SK-N-SH (cell line): Measurements from ENCODE around the gene HOXA6. TPM values are rescaled to one million over a fixed set of nuclear protein-coding genes. Genes with fewer than 3 reads are reported as not detected.

Experiments
- CTCF ChIA-PET: fragments of 300-600, 350-600 bp; formaldehyde crosslinking; extraction: SDS; loops from one replicate; lab custom pipeline; 2021; lab: Yijun Ruan, JAX
- POLR2A ChIA-PET: fragments of 350-600 bp; sonication (Branson Sonifier 250); formaldehyde crosslinking; extraction: SDS; loops from one replicate; lab custom pipeline; 2020; ENCODE audit warnings: antibody characterized with exemption, inconsistent platforms; lab: Yijun Ruan, JAX
- DNase-seq: peaks from one replicate; pipeline ENCODE4 v3.0.0; 2012
- H2AFZ ChIP-seq: fragments of 200-600 bp; sonication (generic); 2 replicates; pipeline ENCODE4 v1.8.1; 2016; ENCODE audit warnings: antibody characterized with exemption, mild to moderate bottlenecking, low read depth
- H3F3A ChIP-seq: fragments of 200-600 bp; sonication (generic); replicated peaks from 2 replicates; pipeline ENCODE3; 2016; ENCODE audit warnings: antibody characterized with exemption, mild to moderate bottlenecking; ENCODE audit not compliant: insufficient read depth
- H3K27ac ChIP-seq, 2 experiments: fragments of 200-500 bp in 1 of 2; fragments of 200-600 bp in 1 of 2; sonication (Bioruptor generic) in 1 of 2; sonication (generic), shearing (Covaris generic) in 1 of 2; 2 replicates each; pipeline versions ENCODE4 v1.5.1 to v1.6.1; 2014 to 2016; ENCODE audit warnings: low read depth in 2 of 2, inconsistent platforms in 1 of 2, low read length in 1 of 2, mild to moderate bottlenecking in 1 of 2, mixed read lengths in 1 of 2
- H3K27me3 ChIP-seq: fragments of 200-600 bp; sonication (generic), shearing (Covaris generic); 2 replicates; pipeline ENCODE4 v1.6.1; 2016; ENCODE audit warnings: mixed run types; ENCODE audit not compliant: insufficient read depth
- H3K36me3 ChIP-seq, 2 experiments: fragments of 200-500 bp in 1 of 2; fragments of 200-600 bp in 1 of 2; sonication (Bioruptor generic) in 1 of 2; sonication (generic) in 1 of 2; replicated peaks in 1 of 2; 2 replicates each; pipeline versions ENCODE3 to v1.5.1; 2014 to 2016; ENCODE audit warnings: low read length in 1 of 2, mild to moderate bottlenecking in 1 of 2; ENCODE audit not compliant: insufficient read depth in 2 of 2, control insufficient read depth in 1 of 2
- H3K4me1 ChIP-seq, 2 experiments: fragments of 200-500 bp in 1 of 2; fragments of 200-600 bp in 1 of 2; sonication (Bioruptor generic) in 1 of 2; sonication (generic), shearing (Covaris generic) in 1 of 2; 2 replicates each; pipeline versions ENCODE4 v1.5.1 to v1.6.1; 2014 to 2016; ENCODE audit warnings: low read depth in 1 of 2, low read length in 1 of 2, mixed run types in 1 of 2; ENCODE audit not compliant: insufficient read depth in 2 of 2, control insufficient read depth in 1 of 2
- H3K4me2 ChIP-seq: fragments of 200-600 bp; sonication (generic), shearing (Covaris generic); 2 replicates; pipeline ENCODE4 v1.6.1; 2017; ENCODE audit warnings: mixed run types
- H3K4me3 ChIP-seq, 2 experiments: fragments of 200-500 bp in 1 of 2; fragments of 200-600 bp in 1 of 2; sonication (Bioruptor generic) in 1 of 2; sonication (generic), shearing (Covaris generic) in 1 of 2; 2 replicates each; pipeline versions ENCODE4 v1.5.1 to v1.8.1; 2014 to 2016; ENCODE audit warnings: low read depth in 2 of 2, inconsistent platforms in 1 of 2, low read length in 1 of 2, mild to moderate bottlenecking in 1 of 2, mixed read lengths in 1 of 2, moderate library complexity in 1 of 2
- H3K79me2 ChIP-seq: fragments of 200-600 bp; sonication (generic); 2 replicates; pipeline ENCODE4 v1.8.1; 2017; ENCODE audit warnings: mild to moderate bottlenecking; ENCODE audit not compliant: insufficient read depth
- H3K9ac ChIP-seq: fragments of 200-600 bp; sonication (generic); 2 replicates; pipeline ENCODE4 v1.6.1; 2017; ENCODE audit warnings: mixed run types
- H3K9me2 ChIP-seq: fragments of 200-600 bp; sonication (generic); 2 replicates; pipeline ENCODE4 v1.6.1; 2017; ENCODE audit warnings: mixed run types
- H3K9me3 ChIP-seq: fragments of 200-600 bp; sonication (generic); 2 replicates; pipeline ENCODE4 v1.6.1; 2017; ENCODE audit warnings: mixed run types, mild to moderate bottlenecking, moderate library complexity
- H4K20me1 ChIP-seq: fragments of 200-600 bp; sonication (generic); 2 replicates; pipeline ENCODE4 v1.6.1; 2017; ENCODE audit warnings: mild to moderate bottlenecking, mixed run types; ENCODE audit not compliant: insufficient read depth
- MXI1 ChIP-seq: IDR thresholded peaks from 2 replicates; pipeline ENCODE4 v1.6.1; 2012; ENCODE audit warnings: mild to moderate bottlenecking, low read depth, low read length, improper control_type of control experiment
- NFIC ChIP-seq: IDR thresholded peaks from 2 replicates; pipeline ENCODE4 v1.4.0; 2012; ENCODE audit warnings: borderline replicate concordance
- REST ChIP-seq: IDR thresholded peaks from 2 replicates; pipeline ENCODE4 v1.6.1; 2012; ENCODE audit warnings: mild to moderate bottlenecking, low read depth, low read length, moderate library complexity
- TAF1 ChIP-seq: IDR thresholded peaks from 2 replicates; pipeline ENCODE4 v1.6.1; 2012; ENCODE audit warnings: low read depth, mild to moderate bottlenecking, low read length, moderate library complexity, borderline replicate concordance
- TEAD4 ChIP-seq: IDR thresholded peaks from 2 replicates; pipeline ENCODE4 v1.4.0; 2012; ENCODE audit warnings: mild to moderate bottlenecking, borderline replicate concordance; ENCODE audit not compliant: insufficient read depth
- WGBS: methylation state at CpG from one replicate; pipeline ENCODE4 v1.1.6; 2017; ENCODE audit warnings: low lambda C conversion rate; 5-methylcytosine and 5-hydroxymethylcytosine counted together
- polyA plus RNA-seq, 3 experiments: library from polyadenylated mRNA; depleted of rRNA; stranded (reverse); fragments of >200 nt; gene quantifications; 2 replicates each; pipeline ENCODE4 v1.2.3, GENCODE V29; 2012

HOXA6 gene
- polyA plus RNA-seq, 1 of the 3 experiments (the other 2 are of a cell fraction) = not detected

DNA sequence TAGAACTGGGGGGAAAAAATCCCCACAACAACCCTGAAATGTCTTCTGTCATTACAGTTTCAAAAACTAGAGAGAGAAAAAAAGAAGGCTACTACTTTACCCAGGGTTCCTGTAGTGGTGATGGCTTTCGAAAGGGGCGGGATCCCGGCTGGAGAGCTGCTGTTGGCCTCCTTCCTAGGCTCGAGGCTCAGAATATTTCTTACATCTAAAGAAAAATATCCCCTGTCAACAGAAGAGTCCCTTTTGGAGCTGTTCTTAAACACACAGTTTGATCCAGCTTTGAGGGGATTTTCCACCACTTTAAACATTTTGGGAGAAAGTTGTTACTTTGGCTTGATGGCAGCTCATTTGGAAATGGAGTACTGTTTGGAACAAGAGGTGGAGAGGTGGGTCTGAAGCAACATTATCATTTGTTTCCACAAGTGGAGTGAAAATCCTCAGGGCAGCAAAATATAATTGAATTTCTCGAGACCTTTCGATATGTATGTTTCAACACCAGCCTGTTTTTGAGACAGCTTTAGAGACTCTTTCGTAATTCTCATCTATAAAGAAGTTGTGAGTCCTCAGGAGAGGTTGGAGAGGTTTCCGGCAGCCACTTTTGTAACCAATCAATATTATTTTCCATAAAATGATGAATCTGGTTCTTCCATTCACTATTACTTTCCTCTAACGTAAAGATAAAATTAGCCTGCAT is 47.3 kb upstream of the HOXA6 start:
- Histone ChIP-seq H3F3A (peaks cover 8% of the 10 kb centered on the region), H3K79me2 (no peaks in the 10 kb centered on the region), H2AFZ (no peak overlapping the region), H3K4me3 (no peak overlapping the region), H3K27ac (no peak overlapping the region), H3K36me3 (no peaks in the 10 kb centered on the region), H3K9me3 (no peaks in the 10 kb centered on the region), H3K9ac (no peak overlapping the region), H3K4me1 (peaks cover 0 to 4% of the 10 kb centered on the region in 2 experiments; a peak in 1 of 4 replicates), H3K4me2 (no peak overlapping the region), H4K20me1 (peaks cover 5% of the 10 kb centered on the region; the same call in 1 of the 2 replicates), H3K27me3 (peaks cover 84% of the 10 kb centered on the region), H3K9me2 (no peaks in the 10 kb centered on the region)
- POLR2A ChIA-PET = no interaction called here
- DNase-seq = no peak
- TF ChIP-seq TEAD4 = no peak
- CTCF ChIA-PET = interaction anchor here (0.7 to 10.7 kb wide), 26 partner anchors 8 to 902 kb away, joined by 3 to 84 read pairs (median 7); partner anchors contain the start of genes HOXA11 and HOXA5
- WGBS = 13% methylated on average over 9 of the region's 9 CpGs

- Histone ChIP-seq H3K79me2 (no peaks in the 10 kb centered on the region), H3K36me3 (no peaks in the 10 kb centered on the region), H3K9me2 (no peaks in the 10 kb centered on the region), H4K20me1 (peaks cover 11% of the 10 kb centered on the region), H2AFZ (no peak overlapping the region), H3K9ac (no peak overlapping the region), H3K27ac (no peak overlapping the region), H3F3A (peaks cover 8% of the 10 kb centered on the region), H3K4me3 (no peak overlapping the region), H3K4me1 (peaks cover 0 to 4% of the 10 kb centered on the region in 2 experiments; a peak in 1 of 4 replicates), H3K9me3 (no peaks in the 10 kb centered on the region), H3K4me2 (no peak overlapping the region), H3K27me3 (peaks cover 88% of the 10 kb centered on the region)
- DNase-seq = no peak
- ChIA-PET POLR2A (no interaction called here), CTCF (interaction anchor here (1.1 to 10.7 kb wide), 12 partner anchors 9 to 903 kb away, joined by 3 to 84 read pairs (median 8); partner anchors contain the start of genes HOXA11 and HOXA5)
- 27% methylated on average over 2 of the region's 2 CpGs for WGBS
- no peak for TF ChIP-seq TAF1
- TF ChIP-seq MXI1 = no peak
- TF ChIP-seq REST = no peak
- TF ChIP-seq NFIC = no peak
Measured at GRCh38 chr7:27194002-27194352, 46.4 kb upstream of the HOXA6 start.
